Left colon (tissue), 2 donors: ENCODE results near the gene TRAF3IP1. TPM values are rescaled to one million over a fixed set of nuclear protein-coding genes. Genes with fewer than 3 reads are reported as not detected.
"Not testable (repeated sequence)": the region's sequence is repeated elsewhere in the genome, so short reads cannot be mapped to it uniquely, and the experiment has no call there.

Source experiments
- ATAC-seq: fragments of 200-7000 bp; cut with Tn5 transposase; one replicate; pipeline ENCODE4 v1.9.1; 2020; ENCODE audit warnings: mild to moderate bottlenecking, moderate library complexity
- DNase-seq, 2 donors: peaks; one replicate each; pipeline ENCODE4 v3.0.0-alpha.2; 2020
- intact Hi-C, 2 donors: fragments of 100-400 bp; cut with DNase I in 1 of 2; cut with micrococcal nuclease in 1 of 2; formaldehyde crosslinking; loops; one replicate each; pipeline versions ENCODE4 v1.11.2 to v1.14.0; 2022; cut with DNase I, micrococcal nuclease
- total RNA-seq, 2 donors: library from RNA; stranded (reverse); fragmentation: NEBNext Ultra II Directional; extraction: Animal tissue kit (Norgen Biotek cat#: 25700); gene quantifications; one replicate each; pipeline ENCODE4 v1.2.1, GENCODE V29; 2021
- donor health status: DM: no; HTN: no; CAD: no.
- donor health status: DM: yes; HTN: yes; CAD: no.

The TRAF3IP1 gene
- total RNA-seq, 2 donors from 2014 or later: 18.0 to 23.3 TPM

DNA sequence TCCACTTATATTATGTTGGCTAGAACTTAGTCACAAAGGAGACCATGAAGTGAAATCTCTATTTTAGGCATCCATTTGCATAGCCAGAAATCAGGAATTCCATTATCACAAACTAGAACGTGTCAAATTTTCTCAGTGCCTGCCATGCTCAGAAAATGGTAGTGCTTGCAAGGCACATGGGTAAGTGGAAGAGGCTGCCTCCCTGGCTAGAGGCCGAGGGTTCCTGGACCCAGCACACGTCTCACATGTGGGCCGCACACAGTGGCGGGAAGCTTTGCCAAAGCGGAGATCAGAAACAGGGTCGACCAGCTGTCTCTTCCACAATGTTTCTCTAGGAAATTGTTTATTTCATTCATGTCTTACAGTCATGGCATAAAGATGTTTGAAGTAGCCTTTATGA, 42.3 kb downstream of the TRAF3IP1 start:
- no peak for DNase-seq
- no peak for ATAC-seq
- intact Hi-C loops: loop anchor here in 1 of 2 donors (10.0 kb wide), 1 partner anchor 92 kb away; no protein-coding TSS in a partner anchor

- intact Hi-C loops: loop anchor here (2.0 to 10.0 kb wide), 3 partner anchors 85 to 415 kb away; no protein-coding TSS in a partner anchor
- DNase-seq: no peak
- no peak for ATAC-seq
Observed at GRCh38 chr2:238369591-238370040, 49.3 kb downstream of the TRAF3IP1 start.

DNA sequence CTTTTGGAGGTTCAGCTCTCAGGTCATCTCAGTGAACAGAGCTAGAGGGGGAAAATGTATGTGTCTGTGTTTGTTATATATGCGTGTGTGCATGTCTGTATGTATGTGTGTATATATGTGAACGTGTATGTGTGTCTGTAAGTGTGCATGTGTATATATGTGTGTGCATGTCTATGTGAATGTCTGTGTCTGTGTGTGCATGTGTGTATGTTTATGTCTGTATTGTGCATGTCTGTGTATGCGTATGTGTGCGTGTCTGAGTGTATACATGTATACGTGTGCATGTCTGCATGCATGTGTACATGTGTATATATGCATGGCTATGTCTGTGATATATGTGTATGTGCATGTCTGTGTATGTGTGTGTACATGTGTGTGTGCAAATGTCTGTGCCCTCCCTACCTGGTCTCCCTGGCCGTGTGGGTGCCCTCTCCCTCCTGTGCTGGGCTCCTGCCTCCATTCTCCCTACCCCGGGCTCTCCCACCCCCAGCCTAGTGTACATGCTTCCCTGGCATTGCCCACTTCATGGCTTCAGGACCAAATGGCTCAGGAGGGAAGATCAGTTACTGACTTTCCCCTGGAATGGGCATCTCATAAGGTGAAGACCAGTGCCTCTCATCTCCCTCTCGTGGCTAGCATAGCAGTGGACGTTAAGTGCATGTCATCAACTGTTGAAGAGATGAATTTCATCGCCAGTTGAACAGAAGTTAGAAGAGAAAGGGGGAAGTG, 49.9 kb downstream of the TRAF3IP1 start:
- intact Hi-C loops: loop anchor here in 1 of 2 donors (2.0 to 10.0 kb wide), 2 partner anchors 93 to 415 kb away; no protein-coding TSS in a partner anchor
- ATAC-seq (peak; percentile 30), DNase-seq (no peak)

GRCh38 chr2:238370823-238371372, 50.6 kb downstream of the TRAF3IP1 start:
- peak; percentile 96 for ATAC-seq
- intact Hi-C loops: loop anchor here in 1 of 2 donors (2.0 to 10.0 kb wide), 2 partner anchors 92 to 414 kb away; no protein-coding TSS in a partner anchor
- DNase-seq: peak; percentile 55 to 68

DNA sequence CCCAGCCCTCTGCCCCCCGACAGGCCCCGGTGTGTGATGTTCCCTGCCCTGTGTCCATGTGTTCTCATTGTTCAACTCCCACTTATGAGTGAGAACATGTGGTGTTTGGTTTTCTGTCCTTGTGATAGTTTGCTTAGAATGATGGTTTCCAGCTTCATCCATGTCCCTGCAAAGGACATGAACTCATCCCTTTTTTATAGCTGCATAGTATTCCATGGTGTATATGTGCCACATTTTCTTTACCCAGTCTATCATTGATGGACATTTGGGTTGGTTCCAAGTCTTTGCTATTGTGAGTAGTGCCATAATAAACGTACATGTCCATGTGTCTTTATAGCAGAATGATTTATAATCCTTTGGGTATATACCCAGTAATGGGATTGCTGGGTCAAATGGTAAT, 52.0 kb downstream of the TRAF3IP1 start:
- not testable (repeated sequence) for ATAC-seq, DNase-seq
- intact Hi-C loops: loop anchor here in 1 of 2 donors (10.0 kb wide), 1 partner anchor 413 kb away; no protein-coding TSS in a partner anchor

GRCh38 chr2:238376884-238377391, 56.6 kb downstream of the TRAF3IP1 start:
- no peak for ATAC-seq
- intact Hi-C loops: loop anchor here in 1 of 2 donors (10.0 kb wide), 1 partner anchor 408 kb away; no protein-coding TSS in a partner anchor
- no peak for DNase-seq

- ATAC-seq: no peak
- intact Hi-C loops: loop anchor here in 1 of 2 donors (10.0 kb wide), 1 partner anchor 406 kb away; no protein-coding TSS in a partner anchor
- DNase-seq: no peak
Observed at GRCh38 chr2:238378230-238379095, 58.1 kb downstream of the TRAF3IP1 start.

DNA sequence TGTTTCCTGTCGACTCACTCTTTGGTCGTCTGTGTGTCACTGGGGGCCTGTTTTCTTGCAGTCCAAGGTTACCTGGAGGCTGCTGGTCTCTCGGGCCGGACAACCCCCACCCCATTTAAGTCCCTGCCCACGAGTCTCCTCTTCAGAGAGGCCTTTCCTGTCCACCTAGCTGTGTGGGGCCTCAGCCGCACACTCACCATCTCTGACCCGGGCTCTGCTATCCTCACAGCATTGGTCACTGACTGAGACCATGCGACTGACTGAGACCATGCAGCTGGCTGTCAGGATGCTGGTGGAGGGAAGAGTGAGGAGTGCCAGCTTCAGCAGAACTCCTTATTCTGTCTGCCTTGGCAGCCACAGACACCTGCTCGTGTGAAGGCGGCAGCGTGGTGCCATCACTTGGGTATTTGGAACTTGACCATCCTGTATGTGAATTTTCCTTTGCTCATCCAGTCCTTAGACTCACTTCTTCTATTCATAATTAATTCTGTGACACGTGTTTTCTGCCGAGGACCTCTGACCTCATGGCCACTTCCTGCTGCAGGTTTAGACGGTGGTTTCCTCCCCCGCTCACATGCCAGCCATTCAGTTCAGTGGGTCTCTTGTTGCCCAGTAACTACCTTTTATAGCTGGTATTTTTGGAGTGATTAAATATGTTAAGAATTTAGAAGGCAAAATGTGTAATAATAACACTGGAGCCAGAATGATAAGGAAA, 58.9 kb downstream of the TRAF3IP1 start:
- ATAC-seq (peak; percentile 24), DNase-seq (no peak)
- intact Hi-C loops: loop anchor here in 1 of 2 donors (10.0 kb wide), 1 partner anchor 406 kb away; no protein-coding TSS in a partner anchor

DNA sequence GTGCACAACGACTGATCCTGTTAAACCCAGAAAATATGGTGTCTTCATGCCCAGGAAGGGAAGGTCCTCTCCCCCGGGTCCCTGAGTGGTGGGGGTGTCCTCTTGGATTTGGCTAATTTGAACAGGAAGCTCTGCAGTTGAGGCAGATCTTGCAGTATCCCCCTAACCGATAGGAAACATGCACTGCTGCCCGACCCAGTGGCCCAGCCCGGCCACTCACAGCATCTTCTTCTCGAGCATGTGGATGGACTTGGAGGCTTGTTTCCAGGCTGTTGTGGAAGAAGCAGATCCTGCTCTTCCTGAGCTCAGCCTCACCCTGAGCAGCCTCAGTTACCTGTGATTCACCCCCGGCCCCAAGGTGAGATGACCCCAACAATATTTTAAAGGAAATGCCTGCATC, 60.0 kb downstream of the TRAF3IP1 start:
- ATAC-seq (no peak), DNase-seq (no peak)
- intact Hi-C loops: no loop called here

DNA sequence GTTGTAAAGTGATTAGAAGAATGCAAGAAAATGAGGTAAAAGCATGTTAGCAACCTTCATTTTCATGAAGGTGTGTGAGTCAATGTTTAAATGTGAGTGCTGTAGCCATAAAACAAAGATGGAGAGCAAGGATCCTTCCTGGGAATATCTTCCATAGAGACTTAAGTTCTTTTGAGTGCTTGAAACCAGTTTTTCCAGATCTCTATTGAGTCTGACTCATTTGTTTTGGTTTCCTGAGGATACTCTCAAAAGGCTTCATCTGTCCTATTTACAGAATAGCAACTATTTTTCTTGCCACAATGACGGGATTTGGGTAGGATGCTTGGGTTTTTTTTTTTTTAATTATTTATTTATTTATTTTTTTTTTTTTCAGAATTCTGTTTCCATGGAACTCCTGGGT, 60.5 kb downstream of the TRAF3IP1 start:
- DNase-seq: no peak
- intact Hi-C loops: no loop called here
- ATAC-seq: peak; percentile 56

DNA sequence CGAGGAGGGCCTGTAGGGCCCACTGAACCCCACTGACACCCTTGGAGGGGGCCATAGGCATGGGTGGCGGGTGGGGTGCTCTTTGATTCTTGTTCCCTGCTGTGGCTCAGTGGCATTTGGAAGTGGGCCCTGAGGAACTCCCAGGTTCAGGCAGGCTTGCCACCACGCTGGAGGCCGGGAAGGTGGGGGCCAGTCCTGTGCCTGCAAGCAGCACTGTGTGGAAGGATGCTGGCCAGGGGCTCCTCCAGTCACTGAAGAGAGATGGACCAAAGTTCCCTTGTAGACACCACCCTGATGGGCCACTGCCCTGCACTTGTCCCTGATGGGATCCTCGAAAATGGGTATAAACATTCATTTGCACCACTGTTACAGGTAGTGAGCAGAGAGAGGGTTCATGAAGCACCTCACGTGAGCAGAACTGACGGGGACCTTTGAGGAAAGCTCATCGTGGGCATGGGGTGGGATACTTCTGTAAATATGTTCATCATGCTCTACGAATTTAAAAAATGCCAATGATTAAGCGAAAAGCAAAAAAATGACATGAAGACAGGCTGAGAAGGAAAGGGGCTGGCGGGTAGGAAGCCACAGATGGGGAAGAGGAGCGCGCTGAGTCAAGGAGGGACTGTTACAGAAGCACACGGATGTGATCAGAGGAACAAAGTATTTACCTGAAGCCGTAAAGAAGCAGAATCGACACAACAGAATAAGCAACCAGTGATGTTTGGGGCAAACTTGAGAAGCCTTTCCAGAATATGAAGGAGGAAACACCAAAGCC, 61.2 kb downstream of the TRAF3IP1 start:
- intact Hi-C loops: no loop called here
- no peak for ATAC-seq
- DNase-seq: no peak

DNA sequence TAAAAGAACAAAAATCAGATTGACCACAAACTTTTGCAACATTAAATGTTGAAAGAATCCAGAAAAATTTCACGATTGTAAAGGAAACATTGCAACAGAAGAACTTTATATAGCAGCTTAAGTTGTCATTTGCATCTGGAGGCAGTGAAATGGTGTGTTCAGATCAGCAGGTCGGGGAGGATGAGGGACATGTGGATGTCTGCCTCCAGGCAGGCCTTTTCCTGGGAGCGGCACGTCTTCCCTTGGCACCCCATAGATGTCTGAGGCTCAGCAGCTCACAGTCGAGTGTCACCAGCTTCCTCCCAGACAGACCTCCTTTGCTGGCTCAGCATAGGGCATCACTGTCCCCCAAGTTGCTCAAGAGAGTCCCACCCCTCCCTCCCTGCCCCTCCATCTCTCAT, 62.1 kb downstream of the TRAF3IP1 start:
- ATAC-seq (no peak), DNase-seq (no peak)

DNA sequence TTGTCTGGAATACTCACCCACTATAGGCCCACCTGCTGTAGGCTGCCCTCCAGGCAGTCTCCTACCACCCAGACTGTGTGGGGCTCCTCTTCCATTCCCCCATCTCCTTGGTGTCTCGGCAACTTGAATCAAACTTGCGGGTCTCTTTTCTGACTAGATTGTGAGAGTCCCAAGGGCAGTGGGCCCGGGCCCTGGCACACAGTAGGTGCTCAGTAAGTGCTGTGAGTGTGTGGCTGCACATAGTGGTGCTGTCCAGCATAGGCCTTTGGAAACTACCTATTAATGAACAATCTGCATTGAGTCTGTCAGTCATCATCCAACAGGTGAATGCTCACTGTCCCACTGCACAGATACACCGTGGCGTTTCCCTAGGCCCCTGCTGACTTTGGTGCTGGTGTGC, 62.8 kb downstream of the TRAF3IP1 start:
- no peak for DNase-seq
- no peak for ATAC-seq
- intact Hi-C loops: no loop called here

More for the DNA sequence above, 62.1 kb downstream of the TRAF3IP1 start:
- intact Hi-C loops: no loop called here

DNA sequence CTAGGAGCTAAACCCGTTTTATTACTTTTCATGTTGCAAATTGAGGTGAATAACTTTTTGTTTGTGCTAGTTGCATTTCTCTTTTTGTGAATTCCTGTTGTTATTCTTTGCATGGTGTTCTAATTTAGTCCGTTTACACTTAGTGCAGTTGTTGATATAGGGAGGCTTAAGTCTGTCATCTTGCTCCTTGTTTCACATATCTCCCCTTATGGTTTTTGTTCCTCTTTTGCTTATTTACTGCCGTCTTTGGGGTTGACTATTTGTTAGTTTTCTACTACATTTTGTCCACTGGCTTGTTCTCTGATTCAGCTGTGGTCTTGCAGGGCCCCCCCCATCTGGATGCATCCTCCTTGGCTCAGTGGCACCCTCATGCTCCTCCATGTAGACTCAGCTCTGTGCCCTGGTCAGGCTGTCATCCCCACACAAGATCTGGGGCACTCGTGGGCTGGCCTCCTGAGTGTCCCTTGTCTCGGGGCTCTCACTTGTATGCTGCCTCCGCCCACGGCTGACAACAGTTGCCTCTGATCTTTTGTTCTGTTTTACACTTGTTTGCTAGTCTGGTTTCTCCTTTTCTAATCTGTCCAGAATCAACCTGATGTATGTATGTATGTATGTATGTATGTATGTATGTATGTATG, 63.5 kb downstream of the TRAF3IP1 start:
- DNase-seq (no peak), ATAC-seq (no peak)
- intact Hi-C loops: no loop called here

DNA sequence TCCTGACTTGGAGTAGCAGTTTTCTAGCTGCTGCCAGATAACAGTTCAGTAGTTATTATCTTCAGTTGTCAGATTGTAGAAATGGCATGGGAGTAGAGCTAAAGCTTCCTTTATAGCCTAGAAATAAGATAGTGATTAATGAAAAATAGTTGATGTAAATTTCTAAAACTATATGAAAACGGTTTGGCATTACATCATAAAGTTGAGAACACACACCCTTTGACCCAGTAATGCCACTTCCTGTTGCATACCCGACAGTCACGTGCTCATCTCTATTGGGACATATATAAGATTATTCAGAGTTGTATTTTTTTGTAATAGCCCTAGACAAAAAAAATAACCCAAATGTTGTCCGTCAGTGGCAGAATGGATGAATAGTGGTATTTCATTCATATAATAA, 67.0 kb downstream of the TRAF3IP1 start:
- DNase-seq: no peak
- intact Hi-C loops: no loop called here
- no peak for ATAC-seq

DNA sequence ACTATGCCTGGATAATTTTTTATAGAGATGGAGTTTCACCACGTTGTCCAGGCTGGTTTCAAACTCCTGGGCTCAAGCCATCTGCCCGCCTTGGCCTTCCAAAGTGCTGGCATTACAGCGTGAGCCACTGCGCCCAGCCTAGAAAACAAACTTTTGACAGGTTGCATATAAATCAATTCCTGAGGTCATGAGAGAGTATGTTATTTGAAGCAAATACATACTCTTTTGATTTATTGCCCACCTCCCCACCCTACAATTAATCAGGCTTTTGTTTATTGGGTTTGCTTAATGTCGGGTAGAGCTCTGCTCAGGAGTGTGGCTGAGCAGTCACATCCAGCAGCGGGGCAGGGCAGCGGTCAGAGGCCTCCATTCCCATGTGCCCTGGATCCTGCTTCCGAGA, 68.5 kb downstream of the TRAF3IP1 start:
- ATAC-seq (peak; percentile 60), DNase-seq (no peak)
- intact Hi-C loops: no loop called here

DNA sequence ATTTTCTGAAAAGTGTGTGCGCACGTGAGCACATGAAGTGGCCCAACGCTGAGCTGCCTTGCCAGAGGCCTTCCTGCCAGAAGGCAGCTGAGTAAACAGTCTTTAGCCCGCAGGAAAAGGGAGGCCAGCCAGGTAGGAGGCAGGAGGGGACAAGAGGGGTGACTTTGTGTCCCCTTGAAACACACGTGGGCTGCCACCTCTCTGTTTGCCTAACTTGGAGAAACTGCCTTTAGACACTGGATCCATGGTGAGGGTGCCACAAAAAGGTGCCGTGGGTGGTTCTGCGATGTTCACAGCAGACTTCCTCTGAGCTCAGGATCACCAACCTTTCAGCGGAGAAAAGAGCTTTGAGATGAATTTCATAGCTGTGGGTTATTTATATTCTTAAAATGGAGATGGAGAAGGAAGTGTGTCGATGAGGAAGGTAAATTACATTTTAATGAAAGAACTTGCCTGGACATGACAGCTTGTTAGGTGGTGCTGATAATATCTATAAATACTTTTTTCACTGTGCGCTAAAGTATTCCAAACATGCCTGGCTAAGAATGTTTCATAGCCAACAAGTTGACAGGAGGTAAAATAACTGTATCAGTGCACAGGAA, 69.8 kb downstream of the TRAF3IP1 start:
- DNase-seq (no peak), ATAC-seq (peak; percentile 73)
- intact Hi-C loops: no loop called here
